ENCODE results near the gene RPL12.

- TF ChIP-seq CTCF (IDR thresholded peaks at IDR 0.05) = no peak
- TF ChIP-seq POLR2A (IDR thresholded peaks at IDR 0.05) = no peak
Observed at GRCh38 chr9:127473501-127473900, 22.3 kb upstream of the RPL12 start.
